ENCODE data around the gene IGF2BP2. TPM values are rescaled to one million over a fixed set of nuclear protein-coding genes. Genes with fewer than 3 reads are reported as not detected.

The IGF2BP2 gene
- total RNA-seq, 1 donor from 2014 or later, result 17.9 TPM

- DNase-seq, result no peak
- no peaks in the 10 kb centered on the region for H3K9me3 ChIP-seq (replicated peaks)
- no peak for TF ChIP-seq CTCF (IDR thresholded peaks at IDR 0.05; ENCODE audit: borderline replicate concordance)
- no peaks in the 10 kb centered on the region for H3K27me3 ChIP-seq (ENCODE audit: low read depth)
- no peaks in the 10 kb centered on the region for H3K4me1 ChIP-seq
- no peaks in the 10 kb centered on the region for H3K36me3 ChIP-seq
- intact Hi-C loops (cut with micrococcal nuclease), result no loop called here
- H3K4me3 ChIP-seq, result no peak overlapping the region
- no peak overlapping the region for H3K27ac ChIP-seq (replicated peaks)
Measured at GRCh38 chr3:185730550-185730949, 94.3 kb downstream of the IGF2BP2 start.

- no peak for TF ChIP-seq CTCF (IDR thresholded peaks at IDR 0.05; ENCODE audit: borderline replicate concordance)
- H3K9me3 ChIP-seq (replicated peaks), result peaks cover 6% of the 10 kb centered on the region
- no peaks in the 10 kb centered on the region for H3K27me3 ChIP-seq (ENCODE audit: low read depth)
- intact Hi-C loops (cut with micrococcal nuclease), result no loop called here
- H3K4me3 ChIP-seq, result no peak overlapping the region
- no peaks in the 10 kb centered on the region for H3K36me3 ChIP-seq
- DNase-seq, result no peak
- H3K27ac ChIP-seq (replicated peaks), result no peak overlapping the region
- H3K4me1 ChIP-seq, result no peaks in the 10 kb centered on the region
Measured at GRCh38 chr3:185729337-185730055, 95.3 kb downstream of the IGF2BP2 start.

GRCh38 chr3:185728630-185729336 is 96.1 kb downstream of the IGF2BP2 start:
- Histone ChIP-seq H3K9me3 (replicated peaks) (peaks cover 6% of the 10 kb centered on the region), H3K36me3 (no peaks in the 10 kb centered on the region), H3K27ac (replicated peaks) (no peak overlapping the region), H3K4me3 (no peak overlapping the region), H3K4me1 (no peaks in the 10 kb centered on the region), H3K27me3 (ENCODE audit: low read depth) (no peaks in the 10 kb centered on the region)
- no peak for TF ChIP-seq CTCF (IDR thresholded peaks at IDR 0.05; ENCODE audit: borderline replicate concordance)
- DNase-seq, result no peak
- intact Hi-C loops (cut with micrococcal nuclease), result no loop called here

- H3K27ac ChIP-seq (replicated peaks), result no peak overlapping the region
- H3K4me3 ChIP-seq, result no peak overlapping the region
- DNase-seq, result no peak
- H3K4me1 ChIP-seq, result no peaks in the 10 kb centered on the region
- no peaks in the 10 kb centered on the region for H3K36me3 ChIP-seq
- H3K9me3 ChIP-seq (replicated peaks), result peaks cover 6% of the 10 kb centered on the region
- intact Hi-C loops (cut with micrococcal nuclease), result no loop called here
- TF ChIP-seq CTCF (IDR thresholded peaks at IDR 0.05; ENCODE audit: borderline replicate concordance), result no peak
- H3K27me3 ChIP-seq (ENCODE audit: low read depth), result no peaks in the 10 kb centered on the region
Measured at GRCh38 chr3:185727873-185728272, 97.0 kb downstream of the IGF2BP2 start.

GRCh38 chr3:185726254-185726967 is 98.4 kb downstream of the IGF2BP2 start:
- H3K36me3 ChIP-seq, result no peaks in the 10 kb centered on the region
- intact Hi-C loops (cut with micrococcal nuclease), result no loop called here
- peaks cover 6% of the 10 kb centered on the region for H3K9me3 ChIP-seq (replicated peaks)
- no peak for TF ChIP-seq CTCF (IDR thresholded peaks at IDR 0.05; ENCODE audit: borderline replicate concordance)
- DNase-seq, result no peak
- no peak overlapping the region for H3K27ac ChIP-seq (replicated peaks)
- H3K4me3 ChIP-seq, result no peak overlapping the region
- no peaks in the 10 kb centered on the region for H3K27me3 ChIP-seq (ENCODE audit: low read depth)
- H3K4me1 ChIP-seq, result no peaks in the 10 kb centered on the region
